Measurements from ENCODE around the gene DYNC2I2.
"Not testable (repeated sequence)": the region's sequence is repeated elsewhere in the genome, so short reads cannot be mapped to it uniquely, and the experiment has no call there.

The DYNC2I2 gene

DNA sequence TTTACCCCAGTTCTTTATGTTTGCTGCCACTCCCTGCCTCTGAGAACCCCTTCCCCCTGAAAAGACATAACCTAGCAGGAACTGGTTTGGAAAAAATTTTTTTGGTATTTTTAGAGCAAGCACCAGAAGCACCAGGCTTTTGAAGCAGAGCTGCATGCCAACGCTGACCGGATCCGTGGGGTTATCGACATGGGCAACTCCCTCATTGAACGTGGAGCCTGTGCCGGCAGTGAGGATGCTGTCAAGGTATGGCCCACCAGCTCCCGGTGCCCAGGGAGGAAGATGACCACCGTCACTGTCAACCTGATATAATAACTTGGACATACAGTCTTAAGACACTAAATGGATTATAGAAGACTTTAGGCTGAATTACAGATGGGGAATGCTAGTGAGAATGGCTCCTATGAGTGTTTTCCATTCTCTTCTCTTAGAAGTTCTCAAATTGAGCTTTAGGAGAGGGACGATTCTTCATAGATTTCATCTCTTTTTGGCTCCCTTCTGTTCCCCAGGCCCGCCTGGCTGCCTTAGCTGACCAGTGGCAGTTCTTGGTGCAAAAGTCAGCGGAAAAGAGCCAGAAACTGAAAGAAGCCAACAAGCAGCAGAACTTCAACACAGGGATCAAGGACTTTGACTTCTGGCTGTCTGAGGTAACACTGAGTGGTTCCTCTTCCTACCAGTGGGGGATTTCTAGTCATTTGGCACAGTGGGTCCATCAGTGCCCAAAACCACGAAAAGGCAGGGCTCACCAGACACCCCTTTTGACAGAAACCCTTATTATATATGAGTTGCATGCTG lies 44.9 kb downstream of the DYNC2I2 start:
- no peak for DNase-seq

DNA sequence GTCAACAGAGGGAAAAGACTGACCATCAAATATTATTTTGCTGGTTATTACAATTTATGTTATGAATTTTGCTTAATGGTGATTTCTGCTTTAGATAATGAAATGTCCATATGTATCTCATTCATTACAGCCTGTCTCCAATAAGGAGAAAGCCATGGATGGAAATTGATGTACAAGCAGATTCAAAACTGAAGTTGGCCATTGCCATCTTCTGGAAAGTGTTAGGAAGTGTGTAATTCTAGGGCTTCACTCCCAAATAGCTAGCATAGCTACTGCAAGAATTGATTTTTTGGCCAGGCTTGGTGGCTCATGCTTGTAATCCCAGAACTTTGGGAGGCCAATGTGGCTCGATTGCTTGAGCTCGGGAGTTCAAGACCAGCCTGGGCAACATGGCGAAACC lies 45.8 kb downstream of the DYNC2I2 start:
- DNase-seq = no peak

- DNase-seq = peak; percentile 80
Measured at GRCh38 chr9:128607642-128608350, 48.9 kb downstream of the DYNC2I2 start.

DNA sequence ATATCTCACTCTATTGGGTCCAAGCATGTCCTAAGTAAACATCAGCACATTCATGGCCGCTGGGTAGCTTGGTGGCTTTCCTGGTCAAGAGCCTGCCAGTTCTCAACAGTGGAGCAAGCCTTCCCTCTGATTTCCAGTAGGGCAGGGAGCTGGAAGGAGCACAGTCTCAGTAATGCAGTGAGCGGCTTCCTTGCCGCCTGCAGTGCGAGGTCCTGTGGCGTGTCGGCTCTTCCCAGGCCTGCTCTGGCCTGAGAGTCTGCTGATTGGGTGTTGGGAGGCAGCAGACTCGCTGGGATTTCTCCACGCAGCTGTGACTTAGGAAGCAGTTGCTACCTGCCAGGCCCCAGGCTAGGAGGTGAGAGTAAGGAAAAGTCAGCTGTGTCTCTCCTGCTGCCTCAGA lies 53.0 kb downstream of the DYNC2I2 start:
- peak; percentile 6 for DNase-seq

DNA sequence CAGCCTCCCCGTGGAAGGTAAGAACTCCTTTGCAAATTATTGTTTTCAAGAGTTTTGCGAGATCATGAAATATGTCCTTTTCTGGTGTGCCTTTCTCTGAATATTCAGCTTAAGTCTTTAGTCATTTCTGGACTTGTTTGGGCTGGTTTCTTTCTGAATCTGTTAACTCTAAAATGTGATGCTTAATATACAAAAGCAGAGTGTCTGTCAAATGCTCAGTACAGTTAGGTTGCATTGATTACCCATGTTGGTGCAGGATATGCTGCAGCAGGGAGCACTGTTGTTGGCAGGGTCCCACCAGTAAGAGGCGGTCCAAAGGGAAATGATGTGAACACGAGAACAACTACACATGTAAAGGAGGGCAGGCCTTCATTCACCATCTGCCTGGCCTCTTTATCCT lies 56.5 kb downstream of the DYNC2I2 start:
- DNase-seq = peak; percentile 24

- DNase-seq = no peak
Measured at GRCh38 chr9:128595471-128595870, 61.2 kb downstream of the DYNC2I2 start.

- DNase-seq = no peak
Measured at GRCh38 chr9:128593856-128594255, 62.8 kb downstream of the DYNC2I2 start.

DNA sequence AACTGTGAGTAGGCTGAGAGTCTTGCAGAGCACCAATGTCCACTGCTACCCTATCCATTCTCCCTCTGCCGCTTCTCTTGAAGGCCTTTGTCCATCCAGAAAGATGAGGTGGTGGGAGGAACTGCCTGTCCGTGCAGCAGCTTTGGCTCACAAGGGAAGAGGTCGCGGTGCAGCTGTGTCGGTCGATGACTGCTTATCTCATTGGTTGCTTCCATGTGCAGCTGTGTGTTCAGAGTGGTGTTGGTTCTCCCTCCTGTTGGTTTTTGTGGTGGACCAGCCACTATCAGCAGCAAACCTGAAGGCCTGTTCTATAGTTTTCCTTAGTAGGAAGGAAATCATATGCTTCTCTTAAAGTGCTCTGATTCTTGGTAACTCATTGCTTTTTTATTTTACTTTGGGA lies 63.6 kb downstream of the DYNC2I2 start:
- DNase-seq = no peak

- no peak for DNase-seq
Measured at GRCh38 chr9:128588581-128589233, 67.9 kb downstream of the DYNC2I2 start.

DNA sequence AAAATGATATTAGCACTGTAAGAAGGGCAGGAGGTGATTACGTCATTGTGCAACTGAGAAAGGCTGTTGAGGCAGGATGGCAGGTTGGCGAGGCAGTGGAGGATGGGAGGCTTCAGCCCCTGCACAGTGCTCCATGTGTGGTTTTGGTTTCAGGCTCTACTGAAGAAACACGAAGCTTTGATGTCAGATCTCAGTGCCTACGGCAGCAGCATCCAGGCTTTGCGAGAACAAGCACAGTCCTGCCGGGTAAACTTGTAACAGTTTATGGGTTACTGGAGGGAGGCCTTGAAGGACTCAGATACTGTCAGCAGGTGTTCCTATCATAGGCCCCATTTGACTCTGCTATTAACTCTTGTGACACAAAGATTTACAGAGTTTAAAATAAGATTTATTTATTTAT lies 69.2 kb downstream of the DYNC2I2 start:
- no peak for DNase-seq

GRCh38 chr9:128586934-128587333 lies 69.7 kb downstream of the DYNC2I2 start:
- not testable (repeated sequence) for DNase-seq

DNA sequence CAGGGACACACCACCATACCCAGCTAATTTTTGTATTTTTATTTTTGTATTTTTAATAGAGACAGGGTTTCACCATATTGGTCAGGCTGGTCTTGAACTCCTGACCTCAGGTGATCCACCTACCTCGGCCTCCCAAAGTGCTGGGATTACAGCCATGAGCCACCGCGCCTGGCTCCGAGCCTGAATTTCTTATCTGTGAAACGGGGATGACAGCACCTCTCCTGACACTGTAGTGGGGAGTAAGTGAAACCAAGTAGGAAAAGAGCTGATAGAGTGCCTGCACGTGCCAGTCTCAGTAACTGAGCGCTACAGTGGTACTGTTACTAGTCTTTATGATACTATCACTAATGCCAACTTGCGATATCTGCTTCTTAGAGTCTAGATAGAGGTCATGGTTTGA lies 71.5 kb downstream of the DYNC2I2 start:
- not testable (repeated sequence) for DNase-seq

Measured in right forelimb (tissue), 1 donor.